Parathyroid adenoma (tissue), 2 donors: ENCODE results near the gene GNL2.

Source experiments
- H2AFZ ChIP-seq: fragments of 300-600 bp; sonication (generic); one replicate; pipeline ENCODE4 v1.7.0; 2017; ENCODE audit warnings: antibody characterized with exemption, mild to moderate bottlenecking
- H3K27ac ChIP-seq: fragments of 300-600 bp; sonication (generic); one replicate; pipeline ENCODE4 v1.7.0; 2017
- H3K27me3 ChIP-seq: fragments of 300-600 bp; sonication (generic); one replicate; pipeline ENCODE4 v1.7.0; 2017; ENCODE audit warnings: low read length; ENCODE audit not compliant: control insufficient read depth, insufficient read depth
- H3K36me3 ChIP-seq: fragments of 300-600 bp; sonication (generic); one replicate; pipeline ENCODE4 v1.7.0; 2017; ENCODE audit warnings: low read length; ENCODE audit not compliant: control insufficient read depth, insufficient read depth
- H3K4me1 ChIP-seq: fragments of 300-600 bp; sonication (generic); one replicate; pipeline ENCODE4 v1.7.0; 2017; ENCODE audit warnings: control low read depth
- H3K4me2 ChIP-seq: fragments of 300-600 bp; sonication (generic); one replicate; pipeline ENCODE4 v1.7.0; 2017; ENCODE audit warnings: low read length
- H3K4me3 ChIP-seq: fragments of 300-600 bp; sonication (generic); one replicate; pipeline ENCODE4 v1.7.0; 2017; ENCODE audit warnings: low read depth, low read length
- H3K79me2 ChIP-seq: fragments of 300-600 bp; sonication (generic); one replicate; pipeline ENCODE4 v1.7.0; 2017; ENCODE audit warnings: control low read depth
- H3K9ac ChIP-seq: fragments of 300-600 bp; sonication (generic); one replicate; pipeline ENCODE4 v1.7.0; 2017; ENCODE audit warnings: mild to moderate bottlenecking
- H3K9me3 ChIP-seq: fragments of 300-600 bp; sonication (generic); one replicate; pipeline ENCODE4 v1.7.0; 2017; ENCODE audit warnings: low read length; ENCODE audit not compliant: control insufficient read depth
- CTCF ChIP-seq: fragments of 300-600 bp; sonication (generic); IDR thresholded peaks from one replicate; pipeline ENCODE4 v1.7.0; 2017; ENCODE audit warnings: antibody characterized with exemption, mild to moderate bottlenecking
- donor health status: primary hyperparathyroidism.

The GNL2 gene

GRCh38 chr1:37612186-37612585 is 16.4 kb upstream of the GNL2 start:
- H3K9me3 ChIP-seq, result no peaks in the 10 kb centered on the region
- H3K9ac ChIP-seq, result no peak overlapping the region
- no peak overlapping the region for H3K27ac ChIP-seq
- H3K4me2 ChIP-seq, result no peak overlapping the region
- H3K4me3 ChIP-seq, result no peak overlapping the region
- no peak for TF ChIP-seq CTCF
- H3K36me3 ChIP-seq, result no peaks in the 10 kb centered on the region
- H3K79me2 ChIP-seq, result no peaks in the 10 kb centered on the region
- H2AFZ ChIP-seq, result no peak overlapping the region
- no peaks in the 10 kb centered on the region for H3K4me1 ChIP-seq
- no peaks in the 10 kb centered on the region for H3K27me3 ChIP-seq

- no peaks in the 10 kb centered on the region for H3K27me3 ChIP-seq
- TF ChIP-seq CTCF, result no peak
- no peaks in the 10 kb centered on the region for H3K9me3 ChIP-seq
- H3K9ac ChIP-seq, result no peak overlapping the region
- H2AFZ ChIP-seq, result no peak overlapping the region
- no peak overlapping the region for H3K4me2 ChIP-seq
- H3K36me3 ChIP-seq, result no peaks in the 10 kb centered on the region
- H3K4me1 ChIP-seq, result no peaks in the 10 kb centered on the region
- H3K4me3 ChIP-seq, result no peak overlapping the region
- H3K27ac ChIP-seq, result no peak overlapping the region
- no peaks in the 10 kb centered on the region for H3K79me2 ChIP-seq
Observed at GRCh38 chr1:37609994-37610393, 14.3 kb upstream of the GNL2 start.

- Histone ChIP-seq H2AFZ (no peak overlapping the region), H3K9ac (no peak overlapping the region), H3K27ac (no peak overlapping the region), H3K4me3 (no peak overlapping the region), H3K9me3 (no peaks in the 10 kb centered on the region), H3K4me1 (no peaks in the 10 kb centered on the region), H3K27me3 (no peaks in the 10 kb centered on the region), H3K4me2 (no peak overlapping the region), H3K36me3 (no peaks in the 10 kb centered on the region), H3K79me2 (no peaks in the 10 kb centered on the region)
- TF ChIP-seq CTCF, result no peak
Observed at GRCh38 chr1:37609002-37609401, 13.3 kb upstream of the GNL2 start.

- H3K36me3 ChIP-seq, result no peaks in the 10 kb centered on the region
- H3K9me3 ChIP-seq, result no peaks in the 10 kb centered on the region
- no peak for TF ChIP-seq CTCF
- H3K4me2 ChIP-seq, result no peak overlapping the region
- no peaks in the 10 kb centered on the region for H3K79me2 ChIP-seq
- no peak overlapping the region for H3K27ac ChIP-seq
- no peak overlapping the region for H3K4me3 ChIP-seq
- no peak overlapping the region for H3K9ac ChIP-seq
- H2AFZ ChIP-seq, result no peak overlapping the region
- no peaks in the 10 kb centered on the region for H3K4me1 ChIP-seq
- no peaks in the 10 kb centered on the region for H3K27me3 ChIP-seq
Observed at GRCh38 chr1:37606481-37607263, 10.9 kb upstream of the GNL2 start.
